ENCODE results near the gene KCNH1. TPM values are rescaled to one million over a fixed set of nuclear protein-coding genes. Genes with fewer than 3 reads are reported as not detected.

Gene KCNH1
- total RNA-seq, 1 experiment from 2014 or later, result 0.17 TPM

DNA sequence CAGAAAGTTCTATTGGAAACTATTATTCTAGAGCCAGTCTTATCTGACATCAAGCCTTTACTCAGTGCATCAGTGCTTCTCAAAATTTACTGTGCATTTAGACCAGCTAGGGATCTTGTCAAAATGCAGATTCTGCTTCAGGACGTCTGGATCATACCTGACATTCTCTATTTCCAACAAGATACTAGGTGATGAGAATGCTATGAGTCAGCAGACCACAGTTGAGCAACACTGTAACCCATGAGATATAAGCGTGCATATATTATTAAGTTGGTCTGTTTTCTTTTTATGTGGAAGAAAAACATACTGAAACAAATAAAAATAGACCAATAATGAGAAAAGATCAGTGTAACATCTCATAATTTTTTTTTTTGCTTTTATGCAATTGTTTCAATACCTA, 40.4 kb upstream of the KCNH1 start (continued):
- TF ChIP-seq, protein P1, sequence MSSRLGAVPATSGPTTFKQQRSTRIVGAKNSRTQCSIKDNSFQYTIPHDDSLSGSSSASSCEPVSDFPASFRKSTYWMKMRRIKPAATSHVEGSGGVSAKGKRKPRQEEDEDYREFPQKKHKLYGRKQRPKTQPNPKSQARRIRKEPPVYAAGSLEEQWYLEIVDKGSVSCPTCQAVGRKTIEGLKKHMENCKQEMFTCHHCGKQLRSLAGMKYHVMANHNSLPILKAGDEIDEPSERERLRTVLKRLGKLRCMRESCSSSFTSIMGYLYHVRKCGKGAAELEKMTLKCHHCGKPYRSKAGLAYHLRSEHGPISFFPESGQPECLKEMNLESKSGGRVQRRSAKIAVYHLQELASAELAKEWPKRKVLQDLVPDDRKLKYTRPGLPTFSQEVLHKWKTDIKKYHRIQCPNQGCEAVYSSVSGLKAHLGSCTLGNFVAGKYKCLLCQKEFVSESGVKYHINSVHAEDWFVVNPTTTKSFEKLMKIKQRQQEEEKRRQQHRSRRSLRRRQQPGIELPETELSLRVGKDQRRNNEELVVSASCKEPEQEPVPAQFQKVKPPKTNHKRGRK (CRISPR knock-in tag; IDR thresholded peaks at IDR 0.05; ENCODE audit: borderline replicate concordance), result no peak
- no peak for TF ChIP-seq NFE2L1 (CRISPR knock-in tag; IDR thresholded peaks at IDR 0.05)
- no peak for TF ChIP-seq PRRX2 (CRISPR knock-in tag; IDR thresholded peaks at IDR 0.05)
- no peak for TF ChIP-seq NR1H2 (CRISPR knock-in tag; IDR thresholded peaks at IDR 0.05)
- TF ChIP-seq, protein P2, sequence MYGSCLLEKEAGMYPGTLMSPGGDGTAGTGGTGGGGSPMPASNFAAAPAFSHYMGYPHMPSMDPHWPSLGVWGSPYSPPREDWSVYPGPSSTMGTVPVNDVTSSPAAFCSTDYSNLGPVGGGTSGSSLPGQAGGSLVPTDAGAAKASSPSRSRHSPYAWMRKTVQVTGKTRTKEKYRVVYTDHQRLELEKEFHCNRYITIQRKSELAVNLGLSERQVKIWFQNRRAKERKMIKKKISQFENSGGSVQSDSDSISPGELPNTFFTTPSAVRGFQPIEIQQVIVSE (CRISPR knock-in tag; IDR thresholded peaks at IDR 0.05; ENCODE audit: borderline replicate concordance), result no peak
- TF ChIP-seq JUN (CRISPR knock-in tag; IDR thresholded peaks at IDR 0.05), result no peak
- no peak for TF ChIP-seq NFYB (CRISPR knock-in tag; conservative IDR thresholded peaks at IDR 0.05; ENCODE audit: low read depth)
- TF ChIP-seq, protein P3, sequence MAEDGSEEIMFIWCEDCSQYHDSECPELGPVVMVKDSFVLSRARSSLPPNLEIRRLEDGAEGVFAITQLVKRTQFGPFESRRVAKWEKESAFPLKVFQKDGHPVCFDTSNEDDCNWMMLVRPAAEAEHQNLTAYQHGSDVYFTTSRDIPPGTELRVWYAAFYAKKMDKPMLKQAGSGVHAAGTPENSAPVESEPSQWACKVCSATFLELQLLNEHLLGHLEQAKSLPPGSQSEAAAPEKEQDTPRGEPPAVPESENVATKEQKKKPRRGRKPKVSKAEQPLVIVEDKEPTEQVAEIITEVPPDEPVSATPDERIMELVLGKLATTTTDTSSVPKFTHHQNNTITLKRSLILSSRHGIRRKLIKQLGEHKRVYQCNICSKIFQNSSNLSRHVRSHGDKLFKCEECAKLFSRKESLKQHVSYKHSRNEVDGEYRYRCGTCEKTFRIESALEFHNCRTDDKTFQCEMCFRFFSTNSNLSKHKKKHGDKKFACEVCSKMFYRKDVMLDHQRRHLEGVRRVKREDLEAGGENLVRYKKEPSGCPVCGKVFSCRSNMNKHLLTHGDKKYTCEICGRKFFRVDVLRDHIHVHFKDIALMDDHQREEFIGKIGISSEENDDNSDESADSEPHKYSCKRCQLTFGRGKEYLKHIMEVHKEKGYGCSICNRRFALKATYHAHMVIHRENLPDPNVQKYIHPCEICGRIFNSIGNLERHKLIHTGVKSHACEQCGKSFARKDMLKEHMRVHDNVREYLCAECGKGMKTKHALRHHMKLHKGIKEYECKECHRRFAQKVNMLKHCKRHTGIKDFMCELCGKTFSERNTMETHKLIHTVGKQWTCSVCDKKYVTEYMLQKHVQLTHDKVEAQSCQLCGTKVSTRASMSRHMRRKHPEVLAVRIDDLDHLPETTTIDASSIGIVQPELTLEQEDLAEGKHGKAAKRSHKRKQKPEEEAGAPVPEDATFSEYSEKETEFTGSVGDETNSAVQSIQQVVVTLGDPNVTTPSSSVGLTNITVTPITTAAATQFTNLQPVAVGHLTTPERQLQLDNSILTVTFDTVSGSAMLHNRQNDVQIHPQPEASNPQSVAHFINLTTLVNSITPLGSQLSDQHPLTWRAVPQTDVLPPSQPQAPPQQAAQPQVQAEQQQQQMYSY (CRISPR knock-in tag; IDR thresholded peaks at IDR 0.05), result no peak
- no peak for TF ChIP-seq NR2C2 (CRISPR knock-in tag; IDR thresholded peaks at IDR 0.05)
- TF ChIP-seq ATF1 (CRISPR knock-in tag; IDR thresholded peaks at IDR 0.05), result no peak
- no peak for TF ChIP-seq ZNF263 (CRISPR knock-in tag; IDR thresholded peaks at IDR 0.05; ENCODE audit: low read depth)
- TF ChIP-seq, protein P4, sequence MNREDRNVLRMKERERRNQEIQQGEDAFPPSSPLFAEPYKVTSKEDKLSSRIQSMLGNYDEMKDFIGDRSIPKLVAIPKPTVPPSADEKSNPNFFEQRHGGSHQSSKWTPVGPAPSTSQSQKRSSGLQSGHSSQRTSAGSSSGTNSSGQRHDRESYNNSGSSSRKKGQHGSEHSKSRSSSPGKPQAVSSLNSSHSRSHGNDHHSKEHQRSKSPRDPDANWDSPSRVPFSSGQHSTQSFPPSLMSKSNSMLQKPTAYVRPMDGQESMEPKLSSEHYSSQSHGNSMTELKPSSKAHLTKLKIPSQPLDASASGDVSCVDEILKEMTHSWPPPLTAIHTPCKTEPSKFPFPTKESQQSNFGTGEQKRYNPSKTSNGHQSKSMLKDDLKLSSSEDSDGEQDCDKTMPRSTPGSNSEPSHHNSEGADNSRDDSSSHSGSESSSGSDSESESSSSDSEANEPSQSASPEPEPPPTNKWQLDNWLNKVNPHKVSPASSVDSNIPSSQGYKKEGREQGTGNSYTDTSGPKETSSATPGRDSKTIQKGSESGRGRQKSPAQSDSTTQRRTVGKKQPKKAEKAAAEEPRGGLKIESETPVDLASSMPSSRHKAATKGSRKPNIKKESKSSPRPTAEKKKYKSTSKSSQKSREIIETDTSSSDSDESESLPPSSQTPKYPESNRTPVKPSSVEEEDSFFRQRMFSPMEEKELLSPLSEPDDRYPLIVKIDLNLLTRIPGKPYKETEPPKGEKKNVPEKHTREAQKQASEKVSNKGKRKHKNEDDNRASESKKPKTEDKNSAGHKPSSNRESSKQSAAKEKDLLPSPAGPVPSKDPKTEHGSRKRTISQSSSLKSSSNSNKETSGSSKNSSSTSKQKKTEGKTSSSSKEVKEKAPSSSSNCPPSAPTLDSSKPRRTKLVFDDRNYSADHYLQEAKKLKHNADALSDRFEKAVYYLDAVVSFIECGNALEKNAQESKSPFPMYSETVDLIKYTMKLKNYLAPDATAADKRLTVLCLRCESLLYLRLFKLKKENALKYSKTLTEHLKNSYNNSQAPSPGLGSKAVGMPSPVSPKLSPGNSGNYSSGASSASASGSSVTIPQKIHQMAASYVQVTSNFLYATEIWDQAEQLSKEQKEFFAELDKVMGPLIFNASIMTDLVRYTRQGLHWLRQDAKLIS (CRISPR knock-in tag; IDR thresholded peaks at IDR 0.05; ENCODE audit: borderline replicate concordance), result no peak
- TF ChIP-seq, protein P5, sequence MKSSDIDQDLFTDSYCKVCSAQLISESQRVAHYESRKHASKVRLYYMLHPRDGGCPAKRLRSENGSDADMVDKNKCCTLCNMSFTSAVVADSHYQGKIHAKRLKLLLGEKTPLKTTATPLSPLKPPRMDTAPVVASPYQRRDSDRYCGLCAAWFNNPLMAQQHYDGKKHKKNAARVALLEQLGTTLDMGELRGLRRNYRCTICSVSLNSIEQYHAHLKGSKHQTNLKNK (CRISPR knock-in tag; IDR thresholded peaks at IDR 0.05), result no peak

DNA sequence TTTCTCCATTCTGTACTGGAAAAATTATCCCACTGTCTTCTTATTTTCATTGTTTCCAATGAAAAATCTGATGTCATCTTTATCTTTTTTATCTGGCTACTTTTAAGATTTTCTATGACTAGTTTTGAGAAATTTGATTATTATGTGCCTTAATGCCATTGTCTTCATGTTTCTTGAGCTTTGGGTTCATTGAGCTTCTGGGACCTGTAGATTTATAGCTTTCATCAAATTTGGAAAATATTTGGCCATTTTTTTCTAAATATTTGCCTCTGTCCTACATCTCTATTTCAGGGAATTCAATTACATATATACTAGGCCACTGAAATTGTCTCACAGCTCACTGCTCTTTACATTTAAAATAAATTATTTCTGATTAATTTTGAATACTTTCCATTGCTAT, 38.7 kb upstream of the KCNH1 start:
- DNase-seq (ENCODE audit: low spot score) (no peak), ATAC-seq (no peak)
- no peak overlapping the region for H3K27ac Mint-ChIP-seq
- peaks cover 24% of the 10 kb centered on the region for H3K36me3 Mint-ChIP-seq
- H3K27me3 Mint-ChIP-seq (ENCODE audit: low read depth), result no peaks in the 10 kb centered on the region
- POLR2A ChIA-PET, result interaction anchor here (0.6 kb wide), 1 partner anchor 27 kb away, joined by 6 read pairs; no protein-coding TSS in a partner anchor
- no peak overlapping the region for H3K4me3 Mint-ChIP-seq
- peaks cover 46% of the 10 kb centered on the region for H3K9me3 Mint-ChIP-seq
- H3K4me1 Mint-ChIP-seq, result peaks cover 16% of the 10 kb centered on the region
- CTCF ChIA-PET, result no interaction called here
- no peak for TF ChIP-seq FOXP1 (CRISPR knock-in tag; IDR thresholded peaks at IDR 0.05; ENCODE audit: borderline replicate concordance)
- TF ChIP-seq FOXJ3 (CRISPR knock-in tag; IDR thresholded peaks at IDR 0.05; ENCODE audit: borderline replicate concordance), result no peak
- no peak for TF ChIP-seq OVOL2 (CRISPR knock-in tag; IDR thresholded peaks at IDR 0.05; ENCODE audit: borderline replicate concordance)
- TF ChIP-seq SOX15 (CRISPR knock-in tag; IDR thresholded peaks at IDR 0.05), result no peak
- TF ChIP-seq, protein P6, sequence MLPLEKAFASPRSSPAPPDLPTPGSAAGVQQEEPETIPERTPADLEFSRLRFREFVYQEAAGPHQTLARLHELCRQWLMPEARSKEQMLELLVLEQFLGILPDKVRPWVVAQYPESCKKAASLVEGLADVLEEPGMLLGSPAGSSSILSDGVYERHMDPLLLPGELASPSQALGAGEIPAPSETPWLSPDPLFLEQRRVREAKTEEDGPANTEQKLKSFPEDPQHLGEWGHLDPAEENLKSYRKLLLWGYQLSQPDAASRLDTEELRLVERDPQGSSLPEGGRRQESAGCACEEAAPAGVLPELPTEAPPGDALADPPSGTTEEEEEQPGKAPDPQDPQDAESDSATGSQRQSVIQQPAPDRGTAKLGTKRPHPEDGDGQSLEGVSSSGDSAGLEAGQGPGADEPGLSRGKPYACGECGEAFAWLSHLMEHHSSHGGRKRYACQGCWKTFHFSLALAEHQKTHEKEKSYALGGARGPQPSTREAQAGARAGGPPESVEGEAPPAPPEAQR (CRISPR knock-in tag; IDR thresholded peaks at IDR 0.05), result no peak
- TF ChIP-seq ZNF138 (CRISPR knock-in tag; conservative IDR thresholded peaks at IDR 0.05), result no peak
- TF ChIP-seq, protein P7, sequence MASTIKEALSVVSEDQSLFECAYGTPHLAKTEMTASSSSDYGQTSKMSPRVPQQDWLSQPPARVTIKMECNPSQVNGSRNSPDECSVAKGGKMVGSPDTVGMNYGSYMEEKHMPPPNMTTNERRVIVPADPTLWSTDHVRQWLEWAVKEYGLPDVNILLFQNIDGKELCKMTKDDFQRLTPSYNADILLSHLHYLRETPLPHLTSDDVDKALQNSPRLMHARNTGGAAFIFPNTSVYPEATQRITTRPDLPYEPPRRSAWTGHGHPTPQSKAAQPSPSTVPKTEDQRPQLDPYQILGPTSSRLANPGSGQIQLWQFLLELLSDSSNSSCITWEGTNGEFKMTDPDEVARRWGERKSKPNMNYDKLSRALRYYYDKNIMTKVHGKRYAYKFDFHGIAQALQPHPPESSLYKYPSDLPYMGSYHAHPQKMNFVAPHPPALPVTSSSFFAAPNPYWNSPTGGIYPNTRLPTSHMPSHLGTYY (CRISPR knock-in tag; IDR thresholded peaks at IDR 0.05), result no peak
- no peak for TF ChIP-seq IRF2 (CRISPR knock-in tag; IDR thresholded peaks at IDR 0.05; ENCODE audit: borderline replicate concordance, low read depth)
- TF ChIP-seq CREB1 (CRISPR knock-in tag; IDR thresholded peaks at IDR 0.05), result no peak
- no peak for TF ChIP-seq ZNF317 (CRISPR knock-in tag; IDR thresholded peaks at IDR 0.05; ENCODE audit: borderline replicate concordance, low read depth)
